Measurements from ENCODE around the gene PRICKLE1. TPM values are rescaled to one million over a fixed set of nuclear protein-coding genes. Genes with fewer than 3 reads are reported as not detected.

The PRICKLE1 gene
- total RNA-seq, 2 donors from 2014 or later, result 7.5 to 12.4 TPM

DNA sequence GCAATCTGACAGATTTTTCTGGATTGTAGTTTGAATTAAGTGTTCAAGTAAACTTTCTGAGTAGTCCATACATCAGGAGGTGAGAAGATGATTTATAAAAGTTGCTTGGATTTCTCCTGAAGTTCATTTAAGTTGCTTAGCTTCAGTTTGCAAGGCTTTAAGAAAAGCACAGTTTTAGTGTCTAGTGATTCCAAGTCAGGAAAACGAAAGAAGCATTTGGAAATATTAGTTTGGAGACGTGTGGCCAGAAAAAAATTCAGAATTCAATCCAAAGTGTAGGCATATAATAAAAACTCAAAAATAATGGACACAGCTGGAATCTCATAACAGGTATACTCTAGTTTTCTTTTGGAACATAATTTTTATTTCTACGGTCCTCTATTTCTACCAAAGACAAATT, 25.5 kb upstream of the PRICKLE1 start:
- Histone ChIP-seq H3K4me1 (replicated peaks) (no peaks in the 10 kb centered on the region), H3K36me3 (no peaks in the 10 kb centered on the region), H3K9me3 (no peaks in the 10 kb centered on the region), H3K27me3 (replicated peaks; ENCODE audit: insufficient read depth) (no peaks in the 10 kb centered on the region), H3K4me3 (no peak overlapping the region), H3K27ac (no peak overlapping the region)
- intact Hi-C loops (cut with DNase I), result no loop called here
- DNase-seq (ENCODE audit: low spot score), result no peak
- WGBS, result 84% methylated on average over 3 of the region's 3 CpGs
- no peak for TF ChIP-seq POLR2A (IDR thresholded peaks at IDR 0.05)
- TF ChIP-seq, protein P1, sequence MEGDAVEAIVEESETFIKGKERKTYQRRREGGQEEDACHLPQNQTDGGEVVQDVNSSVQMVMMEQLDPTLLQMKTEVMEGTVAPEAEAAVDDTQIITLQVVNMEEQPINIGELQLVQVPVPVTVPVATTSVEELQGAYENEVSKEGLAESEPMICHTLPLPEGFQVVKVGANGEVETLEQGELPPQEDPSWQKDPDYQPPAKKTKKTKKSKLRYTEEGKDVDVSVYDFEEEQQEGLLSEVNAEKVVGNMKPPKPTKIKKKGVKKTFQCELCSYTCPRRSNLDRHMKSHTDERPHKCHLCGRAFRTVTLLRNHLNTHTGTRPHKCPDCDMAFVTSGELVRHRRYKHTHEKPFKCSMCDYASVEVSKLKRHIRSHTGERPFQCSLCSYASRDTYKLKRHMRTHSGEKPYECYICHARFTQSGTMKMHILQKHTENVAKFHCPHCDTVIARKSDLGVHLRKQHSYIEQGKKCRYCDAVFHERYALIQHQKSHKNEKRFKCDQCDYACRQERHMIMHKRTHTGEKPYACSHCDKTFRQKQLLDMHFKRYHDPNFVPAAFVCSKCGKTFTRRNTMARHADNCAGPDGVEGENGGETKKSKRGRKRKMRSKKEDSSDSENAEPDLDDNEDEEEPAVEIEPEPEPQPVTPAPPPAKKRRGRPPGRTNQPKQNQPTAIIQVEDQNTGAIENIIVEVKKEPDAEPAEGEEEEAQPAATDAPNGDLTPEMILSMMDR (IDR thresholded peaks at IDR 0.05), result no peak

DNA sequence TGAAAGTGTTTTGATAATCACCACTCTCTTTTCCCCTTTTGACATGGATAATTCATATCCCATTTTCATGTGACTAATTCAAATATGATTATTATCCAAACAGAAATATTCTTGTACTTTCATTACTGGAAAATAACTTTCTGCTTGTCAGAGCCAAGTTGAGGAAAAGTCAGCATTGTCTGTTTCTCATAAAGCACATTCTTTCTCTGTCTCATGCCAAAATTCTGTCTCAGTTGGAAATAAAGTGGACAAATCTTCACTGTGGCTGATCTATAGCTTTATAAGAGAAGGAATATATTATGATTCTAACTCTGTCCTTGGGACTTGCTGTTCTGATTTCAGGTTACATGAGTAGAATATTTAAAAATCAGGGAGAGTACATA, 22.7 kb upstream of the PRICKLE1 start:
- TF ChIP-seq POLR2AphosphoS5 (IDR thresholded peaks at IDR 0.05), result no peak
- TF ChIP-seq POLR2A (IDR thresholded peaks at IDR 0.05), result no peak
- TF ChIP-seq, protein P1 (IDR thresholded peaks at IDR 0.05), result no peak
- no peak for DNase-seq (ENCODE audit: low spot score)
- no peaks in the 10 kb centered on the region for H3K4me1 ChIP-seq (replicated peaks)
- no peak overlapping the region for H3K4me3 ChIP-seq
- H3K27ac ChIP-seq, result no peak overlapping the region
- H3K9me3 ChIP-seq, result no peaks in the 10 kb centered on the region
- no peaks in the 10 kb centered on the region for H3K36me3 ChIP-seq
- no peaks in the 10 kb centered on the region for H3K27me3 ChIP-seq (replicated peaks; ENCODE audit: insufficient read depth)
- intact Hi-C loops (cut with DNase I), result no loop called here

DNA sequence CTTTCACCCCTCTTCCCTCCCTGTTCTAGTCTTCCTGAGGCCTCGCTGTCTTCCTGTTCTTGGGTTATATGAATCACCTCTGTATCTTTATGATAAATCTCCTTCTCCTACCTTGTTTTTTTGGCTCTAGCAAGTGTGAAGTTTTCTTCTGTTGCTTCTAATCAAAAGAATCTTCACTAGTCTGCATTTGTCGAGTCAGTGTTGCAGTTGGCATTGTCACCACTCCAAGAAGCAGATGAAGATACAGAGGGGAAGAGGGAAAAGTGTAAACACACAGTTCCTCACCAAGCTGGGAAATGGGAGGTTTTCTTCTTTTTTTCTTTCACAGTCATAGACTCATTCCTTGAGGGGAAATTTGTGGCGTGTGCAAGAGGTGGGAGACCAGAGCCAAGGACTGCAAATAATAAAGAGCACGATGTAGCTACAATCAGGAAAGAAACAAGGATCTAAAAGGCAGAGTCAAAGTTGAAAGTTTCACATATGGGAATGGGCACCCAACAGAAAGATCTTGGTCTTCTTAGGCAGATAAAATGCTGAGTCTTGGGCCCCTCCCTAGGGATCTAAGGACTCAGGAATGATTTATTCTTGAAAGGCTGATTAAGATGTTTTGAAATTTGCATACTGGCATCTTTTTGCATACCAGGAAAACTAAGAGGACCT, 22.2 kb upstream of the PRICKLE1 start:
- Histone ChIP-seq H3K27ac (no peak overlapping the region), H3K36me3 (no peaks in the 10 kb centered on the region), H3K27me3 (replicated peaks; ENCODE audit: insufficient read depth) (no peaks in the 10 kb centered on the region), H3K4me3 (no peak overlapping the region), H3K9me3 (no peaks in the 10 kb centered on the region), H3K4me1 (replicated peaks) (no peaks in the 10 kb centered on the region)
- DNase-seq (ENCODE audit: low spot score), result no peak
- 26% methylated on average over 4 of the region's 4 CpGs for WGBS
- TF ChIP-seq, protein P1 (IDR thresholded peaks at IDR 0.05), result no peak
- no peak for TF ChIP-seq POLR2AphosphoS5 (IDR thresholded peaks at IDR 0.05)
- no peak for TF ChIP-seq POLR2A (IDR thresholded peaks at IDR 0.05)
- intact Hi-C loops (cut with DNase I), result no loop called here

DNA sequence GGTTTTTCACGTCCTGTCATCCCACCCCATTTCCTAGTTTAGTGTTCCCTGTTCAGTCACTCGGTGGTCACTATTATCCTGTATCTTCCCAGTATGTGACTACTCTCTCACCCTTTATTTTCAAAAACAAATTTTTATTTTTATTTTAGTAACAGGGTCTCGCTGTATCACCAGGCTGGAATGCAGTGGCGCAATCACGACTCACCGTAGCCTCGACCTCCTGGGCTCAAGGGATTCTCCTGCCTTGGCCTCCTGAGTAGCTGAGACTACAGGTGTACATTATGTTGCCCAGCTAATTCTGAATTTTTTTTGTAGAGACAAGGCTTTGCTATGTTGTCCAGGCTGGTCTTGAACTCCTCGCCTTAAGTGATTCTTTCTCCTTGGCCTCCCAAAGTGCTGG, 20.1 kb upstream of the PRICKLE1 start:
- Histone ChIP-seq H3K27me3 (replicated peaks; ENCODE audit: insufficient read depth) (no peaks in the 10 kb centered on the region), H3K4me3 (no peak overlapping the region), H3K4me1 (replicated peaks) (no peaks in the 10 kb centered on the region), H3K36me3 (no peaks in the 10 kb centered on the region), H3K27ac (no peak overlapping the region), H3K9me3 (no peaks in the 10 kb centered on the region)
- WGBS, result 89% methylated on average over 8 of the region's 8 CpGs
- TF ChIP-seq POLR2AphosphoS5 (IDR thresholded peaks at IDR 0.05), result no peak
- TF ChIP-seq POLR2A (IDR thresholded peaks at IDR 0.05), result no peak
- intact Hi-C loops (cut with DNase I), result no loop called here
- no peak for DNase-seq (ENCODE audit: low spot score)

DNA sequence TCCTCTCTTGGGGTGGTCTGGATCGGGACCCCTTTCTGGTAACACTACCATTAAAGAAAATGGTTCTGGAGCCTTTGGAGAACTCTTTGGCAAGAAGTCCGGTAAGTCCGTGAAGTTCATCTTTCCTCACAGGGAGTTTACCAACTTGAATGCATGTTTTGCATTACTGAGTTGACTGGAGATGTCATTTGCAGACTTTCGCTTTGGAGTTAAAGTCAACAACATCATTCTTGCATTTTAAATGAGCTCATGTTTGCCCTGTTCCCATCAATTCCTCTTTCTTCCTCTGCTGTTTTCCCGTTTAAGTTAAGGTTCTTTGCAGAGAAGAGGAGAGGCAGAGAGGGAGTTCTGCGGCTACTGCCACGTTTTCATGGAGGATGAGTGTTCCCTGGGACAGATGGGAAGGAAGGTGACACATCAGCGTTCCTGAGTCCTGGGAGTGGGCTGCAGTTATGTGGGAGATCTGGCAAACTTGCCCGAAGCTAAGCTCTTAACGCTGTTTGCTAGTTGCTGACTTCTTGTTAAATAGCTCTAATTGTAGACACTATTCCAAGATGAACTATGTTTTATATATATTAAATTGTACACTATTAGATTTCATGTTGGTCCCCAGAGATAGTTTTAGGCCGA, 18.8 kb upstream of the PRICKLE1 start:
- H3K9me3 ChIP-seq, result no peaks in the 10 kb centered on the region
- DNase-seq (ENCODE audit: low spot score), result no peak

More for the DNA sequence above, 18.8 kb upstream of the PRICKLE1 start:
- intact Hi-C loops (cut with DNase I), result no loop called here
- Histone ChIP-seq H3K27ac (no peak overlapping the region), H3K36me3 (no peaks in the 10 kb centered on the region), H3K4me3 (no peak overlapping the region), H3K27me3 (replicated peaks; ENCODE audit: insufficient read depth) (no peaks in the 10 kb centered on the region), H3K4me1 (replicated peaks) (no peaks in the 10 kb centered on the region)
- TF ChIP-seq, protein P1 (IDR thresholded peaks at IDR 0.05), result no peak
- TF ChIP-seq POLR2AphosphoS5 (IDR thresholded peaks at IDR 0.05) (no peak), POLR2A (IDR thresholded peaks at IDR 0.05) (no peak)
- WGBS, result 79% methylated on average over 11 of the region's 11 CpGs
